Measurements from ENCODE around the gene PGAP1.

PGAP1 gene

DNA sequence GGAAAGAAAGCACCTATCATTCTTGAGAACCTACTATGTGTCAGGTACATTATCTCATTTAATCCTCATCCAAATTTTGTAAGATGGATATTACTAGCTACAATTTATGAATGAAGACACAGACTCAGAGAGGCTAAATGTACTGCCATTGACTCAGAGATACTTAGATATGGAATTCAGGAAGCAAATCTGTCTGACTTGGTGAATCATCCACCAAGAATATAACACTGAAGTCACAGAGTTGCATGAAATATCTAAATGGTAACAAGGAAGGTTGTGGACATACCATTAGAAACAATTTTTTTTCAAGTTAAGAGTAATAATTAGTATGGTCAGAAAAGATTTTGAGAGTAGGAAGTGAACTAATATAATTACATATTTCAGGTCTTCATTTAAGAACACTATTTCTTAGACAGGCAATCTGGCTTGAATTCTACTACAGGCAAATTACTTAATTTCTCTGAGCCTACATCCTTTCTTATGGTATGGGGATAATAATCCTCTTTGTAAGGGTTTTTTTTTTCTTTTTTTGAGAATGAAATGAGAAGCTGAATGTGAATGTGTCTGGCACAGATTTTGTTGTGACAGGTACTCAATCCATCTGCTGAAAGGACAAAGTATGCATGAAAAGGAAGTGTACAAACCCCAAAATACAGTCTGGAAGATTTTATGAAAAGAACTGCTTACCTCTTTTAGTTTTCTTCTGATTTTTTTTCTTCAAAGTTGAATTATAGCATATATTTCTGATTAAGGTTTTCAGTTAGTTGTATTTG lies 102.6 kb downstream of the PGAP1 start:
- ATAC-seq, result no peak
- Mint-ChIP-seq H3K4me3 (no peak overlapping the region), H3K36me3 (no peaks in the 10 kb centered on the region), H3K27me3 (peaks cover 54% of the 10 kb centered on the region), H3K4me1 (no peaks in the 10 kb centered on the region), H3K27ac (no peak overlapping the region), H3K9me3 (peaks cover 6% of the 10 kb centered on the region)

DNA sequence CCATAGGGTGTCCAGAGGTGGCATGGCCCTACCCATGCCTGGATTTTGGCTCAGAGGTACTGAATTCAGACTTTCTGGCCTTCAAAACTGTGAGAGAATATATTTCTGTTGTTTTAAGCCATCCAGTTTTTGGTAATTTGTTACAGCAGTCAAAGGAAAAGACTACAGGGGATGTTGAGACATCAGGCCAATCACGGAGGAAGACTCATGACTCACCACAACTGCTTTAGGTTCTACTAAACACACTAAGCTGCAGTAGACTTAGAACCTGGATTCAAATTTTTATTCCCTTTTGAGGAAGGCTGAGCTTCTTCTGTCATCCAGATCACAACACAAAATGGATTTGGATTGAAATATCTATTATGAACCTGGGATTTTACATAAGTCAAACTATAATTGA lies 105.3 kb downstream of the PGAP1 start:
- H3K9me3 Mint-ChIP-seq, result peaks cover 8% of the 10 kb centered on the region
- no peaks in the 10 kb centered on the region for H3K4me1 Mint-ChIP-seq
- no peak for ATAC-seq
- H3K4me3 Mint-ChIP-seq, result no peak overlapping the region
- H3K27me3 Mint-ChIP-seq, result peaks cover 59% of the 10 kb centered on the region
- no peak overlapping the region for H3K27ac Mint-ChIP-seq
- no peaks in the 10 kb centered on the region for H3K36me3 Mint-ChIP-seq

DNA sequence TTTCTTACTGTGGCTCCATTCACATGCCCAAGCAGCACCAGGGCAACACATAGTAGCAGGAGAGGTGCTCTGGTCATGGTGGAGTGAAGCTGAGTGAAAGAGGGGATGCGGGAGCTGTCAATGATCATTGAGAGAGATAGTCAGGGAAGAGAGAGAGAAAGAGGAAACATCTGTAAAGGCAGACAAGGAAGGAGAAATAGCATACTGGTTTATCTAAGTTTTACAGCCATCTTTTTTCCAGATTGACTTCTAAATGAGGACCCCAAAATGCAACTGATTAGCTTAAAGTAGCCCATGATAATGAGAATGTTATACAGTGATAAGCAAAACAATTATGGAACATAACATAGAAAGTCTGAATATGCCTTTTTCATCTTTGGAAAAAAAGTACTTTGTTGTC lies 117.2 kb downstream of the PGAP1 start, which contains the start of gene C2orf66:
C2orf66 (minus strand) TSS at position 96 of the 400 bp plus-strand sequence; CDS start at position 77, 19 bp downstream.
- peaks cover 26% of the 10 kb centered on the region for H3K27me3 Mint-ChIP-seq
- no peak within 1 kb of the TSS for H3K27ac Mint-ChIP-seq
- H3K4me1 Mint-ChIP-seq, result no peaks in the 10 kb centered on the region
- no peaks in the 10 kb centered on the region for H3K36me3 Mint-ChIP-seq
- H3K4me3 Mint-ChIP-seq, result no peak within 1 kb of the TSS
- ATAC-seq, result no peak
- peaks cover 3% of the 10 kb centered on the region for H3K9me3 Mint-ChIP-seq

DNA sequence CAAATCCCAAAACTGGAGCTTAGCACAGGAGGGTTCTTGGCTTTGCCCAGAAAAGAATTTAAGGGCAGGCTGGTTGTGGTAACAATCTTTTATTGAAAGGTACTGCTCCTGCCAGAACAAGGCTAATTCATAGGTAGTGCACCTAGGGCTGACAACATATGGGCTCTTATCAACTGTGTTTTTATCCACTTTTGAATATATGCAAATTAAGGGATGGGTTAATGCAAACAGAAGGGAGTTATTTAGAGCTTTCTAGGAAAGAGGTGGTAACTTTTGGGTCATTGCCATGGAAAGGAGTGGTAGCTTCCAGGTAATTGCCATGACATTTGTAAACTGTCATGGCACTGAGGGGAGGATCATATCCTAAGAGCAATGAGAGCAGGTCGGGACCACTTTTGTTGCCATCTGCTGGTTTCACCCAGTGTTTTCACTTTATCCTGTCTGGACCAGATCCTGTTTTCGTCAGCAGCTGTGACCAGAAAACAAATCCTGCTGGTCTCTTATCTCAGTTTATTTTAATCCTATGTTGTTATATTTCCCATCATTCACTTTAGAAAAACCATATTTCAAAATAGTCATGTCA lies 118.3 kb downstream of the PGAP1 start:
- no peak overlapping the region for H3K4me3 Mint-ChIP-seq
- no peaks in the 10 kb centered on the region for H3K36me3 Mint-ChIP-seq
- no peaks in the 10 kb centered on the region for H3K9me3 Mint-ChIP-seq
- ATAC-seq, result no peak
- peaks cover 26% of the 10 kb centered on the region for H3K27me3 Mint-ChIP-seq
- no peak overlapping the region for H3K27ac Mint-ChIP-seq
- H3K4me1 Mint-ChIP-seq, result no peaks in the 10 kb centered on the region

DNA sequence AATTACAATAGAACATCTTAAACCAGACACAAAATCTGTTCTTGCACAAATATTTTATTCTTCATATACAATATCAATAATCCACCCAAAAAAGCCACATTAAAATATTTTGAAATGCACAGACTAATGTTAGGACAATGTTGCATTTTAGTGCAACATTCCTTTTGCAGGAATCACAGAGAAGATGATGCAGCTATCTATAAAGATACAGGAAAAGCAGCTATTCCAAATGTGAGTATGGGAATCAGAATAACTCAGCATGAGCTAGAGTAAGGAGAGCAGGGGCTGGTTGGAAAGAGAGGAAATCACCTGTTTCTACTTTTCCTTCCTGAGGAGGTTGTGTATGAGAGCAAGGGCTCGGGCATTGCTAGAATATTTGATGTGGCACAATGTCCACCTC lies 122.1 kb downstream of the PGAP1 start:
- ATAC-seq, result no peak
- no peaks in the 10 kb centered on the region for H3K9me3 Mint-ChIP-seq
- no peaks in the 10 kb centered on the region for H3K27me3 Mint-ChIP-seq
- H3K4me3 Mint-ChIP-seq, result no peak overlapping the region
- H3K4me1 Mint-ChIP-seq, result peaks cover 7% of the 10 kb centered on the region
- peaks cover 6% of the 10 kb centered on the region for H3K36me3 Mint-ChIP-seq
- no peak overlapping the region for H3K27ac Mint-ChIP-seq

DNA sequence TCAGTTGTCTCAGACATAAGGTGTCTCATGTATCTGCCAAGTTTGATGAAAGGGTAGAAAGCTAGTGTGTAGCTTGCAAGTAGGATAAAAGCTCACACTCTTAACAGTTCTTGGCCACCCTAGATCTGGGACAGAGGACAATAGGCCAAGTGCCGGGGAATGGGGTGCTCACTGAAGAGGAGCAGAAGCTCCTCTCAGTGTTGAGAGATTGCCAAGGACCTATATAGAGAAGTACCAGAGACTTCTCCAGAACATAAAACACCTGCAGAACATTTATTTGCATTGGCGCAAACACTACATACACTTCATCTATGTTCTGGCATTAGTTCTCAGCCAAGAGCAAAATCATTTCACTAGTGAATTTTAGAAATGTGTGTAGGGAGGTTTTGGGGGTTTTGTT lies 124.1 kb downstream of the PGAP1 start:
- Mint-ChIP-seq H3K27ac (no peak overlapping the region), H3K9me3 (no peaks in the 10 kb centered on the region), H3K4me3 (no peak overlapping the region), H3K4me1 (peaks cover 7% of the 10 kb centered on the region), H3K27me3 (no peaks in the 10 kb centered on the region), H3K36me3 (peaks cover 6% of the 10 kb centered on the region)
- ATAC-seq, result no peak

DNA sequence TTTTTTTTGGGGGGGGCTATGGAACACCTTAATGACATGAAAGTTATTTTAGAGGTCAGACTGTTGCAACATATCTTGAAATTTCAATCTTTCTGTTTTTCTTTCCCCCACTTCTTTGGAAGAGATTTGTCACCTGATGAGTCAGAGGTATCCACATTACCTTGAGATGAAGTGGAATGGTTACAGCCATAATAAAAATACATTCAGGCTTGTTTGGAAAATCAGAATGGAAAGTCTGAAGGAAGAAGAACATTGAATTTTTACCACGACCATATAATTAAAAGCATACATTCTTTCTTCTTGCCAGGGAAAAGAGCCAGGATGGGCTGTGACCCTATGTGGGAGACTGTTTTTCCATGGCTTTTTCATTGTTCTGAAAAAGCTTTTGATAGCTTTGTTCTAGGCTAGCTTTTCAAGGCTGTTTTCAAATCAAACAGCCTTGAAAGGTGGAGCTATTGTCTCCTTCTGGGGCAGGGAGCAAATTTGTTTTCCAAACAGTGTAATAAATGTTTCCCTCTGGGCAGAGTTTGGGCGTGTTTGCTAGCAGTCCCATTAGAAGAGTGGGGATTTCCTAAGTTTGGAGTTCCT lies 124.7 kb downstream of the PGAP1 start:
- no peak for ATAC-seq
- H3K36me3 Mint-ChIP-seq, result peaks cover 11% of the 10 kb centered on the region
- no peaks in the 10 kb centered on the region for H3K27me3 Mint-ChIP-seq
- no peaks in the 10 kb centered on the region for H3K9me3 Mint-ChIP-seq
- peaks cover 13% of the 10 kb centered on the region for H3K4me1 Mint-ChIP-seq
- no peak overlapping the region for H3K27ac Mint-ChIP-seq
- H3K4me3 Mint-ChIP-seq, result no peak overlapping the region

DNA sequence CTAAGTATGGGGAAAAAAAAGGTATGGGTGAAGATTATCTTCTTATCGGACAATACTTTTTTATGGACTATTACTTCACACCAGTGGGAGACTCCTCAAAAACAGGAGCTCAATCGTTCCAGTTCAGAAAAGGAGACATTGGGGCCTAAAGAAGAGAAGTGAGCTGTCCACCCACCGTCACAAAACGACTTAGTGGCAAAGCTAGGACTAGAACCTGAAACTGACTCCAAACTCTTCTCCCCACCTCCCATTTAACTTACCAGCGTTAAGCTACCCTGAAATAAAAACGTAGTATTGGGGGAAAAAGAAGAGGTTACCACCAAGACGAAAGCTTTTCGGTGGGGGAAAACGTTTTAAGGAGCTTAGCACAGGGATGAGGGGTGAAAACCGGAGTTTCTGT lies 127.5 kb downstream of the PGAP1 start:
- Mint-ChIP-seq H3K27ac (peak overlapping the region; percentile 91), H3K9me3 (no peaks in the 10 kb centered on the region), H3K27me3 (no peaks in the 10 kb centered on the region), H3K36me3 (peaks cover 26% of the 10 kb centered on the region), H3K4me3 (peak overlapping the region; percentile 99), H3K4me1 (peaks cover 16% of the 10 kb centered on the region)
- no peak for ATAC-seq

DNA sequence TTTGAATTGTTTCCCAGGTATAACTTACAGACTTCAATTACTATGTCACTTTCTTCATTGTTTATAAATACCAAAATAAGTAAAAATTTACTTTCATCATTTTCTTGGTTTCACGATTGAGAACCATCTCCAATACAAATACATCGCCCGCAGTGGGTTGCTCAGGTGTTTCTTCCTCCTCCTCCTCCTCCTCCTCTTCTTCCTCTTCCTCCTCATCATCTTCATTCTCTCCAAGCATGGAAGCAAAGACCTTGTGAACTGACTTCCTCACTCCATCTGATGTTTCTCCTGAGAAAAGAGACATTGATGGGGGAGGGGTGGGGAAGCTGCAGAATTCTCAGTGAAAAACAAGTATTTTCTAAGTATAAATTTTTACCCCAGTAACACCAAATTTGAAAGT lies 133.6 kb downstream of the PGAP1 start:
- H3K27ac Mint-ChIP-seq, result no peak overlapping the region
- H3K36me3 Mint-ChIP-seq, result peaks cover 47% of the 10 kb centered on the region
- no peak for ATAC-seq
- peaks cover 9% of the 10 kb centered on the region for H3K4me1 Mint-ChIP-seq
- no peak overlapping the region for H3K4me3 Mint-ChIP-seq
- no peaks in the 10 kb centered on the region for H3K27me3 Mint-ChIP-seq
- H3K9me3 Mint-ChIP-seq, result no peaks in the 10 kb centered on the region

DNA sequence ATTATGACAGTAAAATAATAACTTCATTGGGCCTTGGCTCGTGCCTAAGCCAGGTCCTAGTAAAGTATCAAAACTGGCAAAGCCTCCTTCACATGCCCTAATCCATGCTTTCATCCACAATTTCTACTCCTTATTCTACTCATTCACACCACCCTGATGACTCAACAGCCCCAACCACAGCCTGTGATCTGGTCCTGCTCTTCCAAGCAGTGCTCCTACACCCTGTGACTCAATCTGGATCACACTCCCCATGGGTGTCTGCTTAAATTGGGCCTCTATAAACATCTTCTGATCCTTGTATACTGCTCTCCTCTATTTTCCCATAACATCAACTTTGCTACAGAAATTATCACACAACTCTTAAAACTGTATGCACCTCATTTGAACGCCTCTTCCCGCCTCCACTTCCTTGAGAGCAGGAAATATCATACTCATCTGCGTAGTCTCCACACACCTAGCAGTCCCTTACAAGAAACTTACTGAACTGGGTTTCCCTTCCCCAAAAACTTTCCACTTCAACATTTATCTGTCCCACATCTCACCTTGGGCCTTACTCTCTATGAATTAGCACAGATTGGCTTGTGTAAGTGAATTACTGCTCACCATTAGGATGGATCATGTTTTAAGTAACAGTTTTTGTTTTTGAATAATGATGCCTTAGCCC lies 142.9 kb downstream of the PGAP1 start:
- H3K27ac Mint-ChIP-seq, result peak overlapping the region; percentile 4
- peak; percentile 81 for ATAC-seq
- no peak overlapping the region for H3K4me3 Mint-ChIP-seq
- H3K27me3 Mint-ChIP-seq, result no peaks in the 10 kb centered on the region
- H3K9me3 Mint-ChIP-seq, result no peaks in the 10 kb centered on the region
- H3K36me3 Mint-ChIP-seq, result peaks cover 37% of the 10 kb centered on the region
- H3K4me1 Mint-ChIP-seq, result peaks cover 9% of the 10 kb centered on the region
